ENCODE data around the gene KRTAP10-11. TPM values are rescaled to one million over a fixed set of nuclear protein-coding genes. Genes with fewer than 3 reads are reported as not detected.

The KRTAP10-11 gene
- total RNA-seq, 1 donor from 2014 or later = not detected

DNA sequence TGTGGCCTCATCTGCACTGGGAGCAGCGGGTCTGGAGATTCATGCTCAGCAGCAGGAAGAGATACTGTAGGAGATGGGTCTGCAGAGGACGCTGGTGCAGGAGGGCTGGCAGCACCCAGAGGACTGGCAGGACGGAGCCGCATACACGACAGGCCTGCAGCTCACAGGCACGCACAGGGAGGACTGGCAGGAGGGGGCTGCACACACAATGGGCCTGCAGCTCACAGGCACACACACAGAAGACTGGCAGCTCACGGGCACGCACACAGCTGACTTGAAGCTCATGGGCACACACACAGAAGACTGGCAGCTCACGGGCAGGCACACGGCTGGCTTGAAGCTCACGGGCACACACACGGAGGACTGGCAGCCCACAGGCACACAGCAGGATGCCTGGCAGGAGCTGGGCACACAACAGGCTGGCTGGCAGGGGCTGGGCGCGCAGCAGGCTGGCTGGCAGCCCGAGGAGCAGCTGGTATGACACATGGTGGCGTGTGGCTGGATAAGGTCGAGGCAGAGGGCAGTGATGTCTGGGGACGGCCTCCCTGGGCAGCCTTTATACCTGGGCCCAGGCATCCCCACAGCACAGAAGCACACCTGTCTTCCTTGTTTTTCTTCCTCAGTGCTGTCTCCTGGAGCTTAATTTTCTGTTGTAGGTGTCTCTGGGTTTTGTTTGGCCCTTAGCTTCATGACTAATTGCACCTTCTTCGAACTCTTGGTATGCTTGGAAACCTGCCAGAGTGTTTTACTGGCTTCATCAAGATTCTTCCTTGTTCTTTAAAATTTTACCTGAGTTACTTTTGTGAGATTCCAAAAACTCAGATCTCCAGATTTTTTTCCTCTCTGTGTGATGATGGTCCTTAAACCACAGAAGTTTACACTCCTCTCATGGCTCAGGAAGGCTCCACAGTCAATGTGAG is 20.4 kb downstream of the KRTAP10-11 start, which contains the start of gene KRTAP12-2:
Gene KRTAP12-2, minus strand, starts transcription at position 527 of the 920 bp plus-strand sequence. Its CDS starts 41 bp downstream, at position 486.
- DNase-seq (ENCODE audit: extremely low spot score, unreplicated experiment) = no peak
- Mint-ChIP-seq H3K27me3 (peaks cover 4% of the 10 kb centered on the region), H3K4me1 (ENCODE audit: unreplicated experiment) (no peaks in the 10 kb centered on the region), H3K4me3 (no peak within 1 kb of the TSS), H3K9me3 (peaks cover 4% of the 10 kb centered on the region), H3K27ac (no peak within 1 kb of the TSS), H3K36me3 (no peaks in the 10 kb centered on the region)
- TF ChIP-seq, protein P1, sequence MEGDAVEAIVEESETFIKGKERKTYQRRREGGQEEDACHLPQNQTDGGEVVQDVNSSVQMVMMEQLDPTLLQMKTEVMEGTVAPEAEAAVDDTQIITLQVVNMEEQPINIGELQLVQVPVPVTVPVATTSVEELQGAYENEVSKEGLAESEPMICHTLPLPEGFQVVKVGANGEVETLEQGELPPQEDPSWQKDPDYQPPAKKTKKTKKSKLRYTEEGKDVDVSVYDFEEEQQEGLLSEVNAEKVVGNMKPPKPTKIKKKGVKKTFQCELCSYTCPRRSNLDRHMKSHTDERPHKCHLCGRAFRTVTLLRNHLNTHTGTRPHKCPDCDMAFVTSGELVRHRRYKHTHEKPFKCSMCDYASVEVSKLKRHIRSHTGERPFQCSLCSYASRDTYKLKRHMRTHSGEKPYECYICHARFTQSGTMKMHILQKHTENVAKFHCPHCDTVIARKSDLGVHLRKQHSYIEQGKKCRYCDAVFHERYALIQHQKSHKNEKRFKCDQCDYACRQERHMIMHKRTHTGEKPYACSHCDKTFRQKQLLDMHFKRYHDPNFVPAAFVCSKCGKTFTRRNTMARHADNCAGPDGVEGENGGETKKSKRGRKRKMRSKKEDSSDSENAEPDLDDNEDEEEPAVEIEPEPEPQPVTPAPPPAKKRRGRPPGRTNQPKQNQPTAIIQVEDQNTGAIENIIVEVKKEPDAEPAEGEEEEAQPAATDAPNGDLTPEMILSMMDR (conservative IDR thresholded peaks at IDR 0.05) = no peak

DNA sequence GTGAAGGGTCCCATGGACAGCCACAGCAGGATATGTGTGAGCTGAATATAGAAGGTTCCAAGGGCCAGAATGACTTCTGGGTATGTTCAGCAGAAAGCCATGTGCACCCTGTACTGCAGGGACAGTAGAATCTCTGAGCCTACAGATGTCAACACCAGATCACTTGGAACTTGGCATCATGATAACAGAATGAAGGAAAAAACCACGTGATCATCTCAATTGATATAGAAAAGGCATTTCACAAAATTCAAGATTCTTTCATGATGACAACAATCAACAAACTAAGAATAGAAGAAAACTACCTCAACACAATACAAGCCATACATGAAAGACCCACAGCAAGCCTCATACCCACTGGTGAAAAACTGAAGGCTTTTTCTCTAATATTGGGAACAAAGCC is 21.4 kb downstream of the KRTAP10-11 start:
- Mint-ChIP-seq H3K9me3 (peaks cover 4% of the 10 kb centered on the region), H3K4me3 (no peak overlapping the region), H3K36me3 (no peaks in the 10 kb centered on the region), H3K27ac (no peak overlapping the region), H3K27me3 (peaks cover 4% of the 10 kb centered on the region), H3K4me1 (ENCODE audit: unreplicated experiment) (no peaks in the 10 kb centered on the region)
- TF ChIP-seq, protein P1 (conservative IDR thresholded peaks at IDR 0.05) = no peak
- DNase-seq (ENCODE audit: extremely low spot score, unreplicated experiment) = no peak

DNA sequence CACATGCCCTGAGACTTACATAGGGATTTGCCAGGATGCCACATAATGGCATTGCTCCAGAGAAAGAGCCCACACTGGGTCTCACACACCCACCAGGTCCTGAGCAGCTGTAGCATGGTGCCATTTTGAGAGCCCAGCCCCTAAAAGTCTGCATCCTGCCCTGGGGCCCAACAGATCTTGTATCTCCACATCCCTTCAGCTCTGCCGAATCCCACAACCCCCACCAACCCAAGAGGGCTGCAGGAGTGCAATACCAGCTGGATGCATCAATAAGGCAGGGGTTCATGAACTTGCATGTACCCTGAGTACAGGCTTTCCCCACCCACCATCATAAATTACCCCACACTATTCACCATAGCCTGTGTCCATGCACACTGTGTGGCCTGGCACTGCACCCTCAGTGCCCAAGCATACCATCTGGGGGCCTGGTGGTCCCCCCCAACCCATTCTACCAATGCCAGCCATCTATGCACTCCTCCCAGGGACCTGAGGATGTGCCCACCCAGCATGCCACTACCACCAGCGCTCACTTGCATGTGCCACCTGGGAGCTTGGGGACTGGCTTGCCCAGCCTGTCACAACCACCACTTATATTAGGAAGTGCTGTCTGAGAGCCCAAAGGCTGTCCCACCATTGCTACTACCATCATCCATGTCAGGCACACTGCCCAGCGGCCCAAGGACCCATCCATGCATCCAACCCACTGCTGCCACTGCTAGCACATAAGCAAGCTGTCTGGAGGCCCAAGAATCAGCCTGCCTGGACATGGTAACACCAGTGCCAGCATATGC is 24.6 kb downstream of the KRTAP10-11 start:
- Mint-ChIP-seq H3K9me3 (peaks cover 10% of the 10 kb centered on the region), H3K36me3 (no peaks in the 10 kb centered on the region), H3K27me3 (peaks cover 24% of the 10 kb centered on the region), H3K27ac (no peak overlapping the region), H3K4me3 (no peak overlapping the region), H3K4me1 (ENCODE audit: unreplicated experiment) (no peaks in the 10 kb centered on the region)
- TF ChIP-seq, protein P1 (conservative IDR thresholded peaks at IDR 0.05) = no peak
- DNase-seq (ENCODE audit: extremely low spot score, unreplicated experiment) = peak; percentile 48

DNA sequence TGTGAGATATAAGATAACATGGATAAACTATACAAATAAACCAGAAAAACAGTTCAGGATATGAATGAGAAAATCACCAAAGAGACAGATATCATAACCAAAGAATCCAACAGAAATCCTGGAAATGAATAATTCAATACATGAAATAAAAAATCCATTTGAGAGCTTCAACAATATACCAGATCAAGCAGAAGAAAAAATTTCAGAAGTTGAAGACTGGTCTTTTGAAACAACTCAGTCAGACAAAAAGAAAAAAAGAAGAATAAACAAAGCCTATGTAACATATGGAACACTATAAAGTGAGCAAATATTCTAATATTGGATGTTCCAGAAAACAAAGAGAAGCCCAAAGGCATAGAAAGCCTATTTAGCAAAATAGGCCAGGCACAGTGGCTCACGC is 25.7 kb downstream of the KRTAP10-11 start:
- DNase-seq (ENCODE audit: extremely low spot score, unreplicated experiment) = no peak
- H3K27ac Mint-ChIP-seq = no peak overlapping the region
- TF ChIP-seq, protein P1 (conservative IDR thresholded peaks at IDR 0.05) = no peak
- H3K4me1 Mint-ChIP-seq (ENCODE audit: unreplicated experiment) = no peaks in the 10 kb centered on the region
- H3K27me3 Mint-ChIP-seq = peaks cover 32% of the 10 kb centered on the region
- H3K9me3 Mint-ChIP-seq = peaks cover 10% of the 10 kb centered on the region
- H3K36me3 Mint-ChIP-seq = no peaks in the 10 kb centered on the region
- no peak overlapping the region for H3K4me3 Mint-ChIP-seq

DNA sequence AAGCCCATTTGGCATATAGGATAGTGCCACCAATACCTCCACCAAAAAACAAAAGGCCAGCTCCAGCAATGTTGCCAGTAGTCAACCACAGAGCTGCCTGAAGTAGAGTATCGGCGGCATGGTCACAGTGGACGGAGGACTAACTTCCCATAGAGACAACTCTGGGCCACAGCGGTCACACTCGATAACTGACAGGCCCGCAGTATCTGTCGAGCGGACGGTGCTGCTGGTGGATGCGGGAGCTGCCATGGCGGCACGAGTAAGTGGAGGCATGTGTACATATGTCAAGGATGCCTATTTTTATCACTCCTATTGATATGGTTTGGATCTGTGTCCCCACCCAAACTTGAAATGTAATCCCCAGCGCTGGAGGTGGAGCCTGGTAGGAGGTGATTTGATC is 31.7 kb downstream of the KRTAP10-11 start:
- no peak for DNase-seq (ENCODE audit: extremely low spot score, unreplicated experiment)
- TF ChIP-seq, protein P1 (conservative IDR thresholded peaks at IDR 0.05) = no peak
- peaks cover 54% of the 10 kb centered on the region for H3K27me3 Mint-ChIP-seq
- H3K27ac Mint-ChIP-seq = no peak overlapping the region
- peaks cover 3% of the 10 kb centered on the region for H3K9me3 Mint-ChIP-seq
- H3K36me3 Mint-ChIP-seq = no peaks in the 10 kb centered on the region
- no peak overlapping the region for H3K4me3 Mint-ChIP-seq
- no peaks in the 10 kb centered on the region for H3K4me1 Mint-ChIP-seq (ENCODE audit: unreplicated experiment)

All from type B pancreatic cell (in vitro differentiated cells).